HepG2 (cell line): Measurements from ENCODE around the gene INO80E. TPM values are rescaled to one million over a fixed set of nuclear protein-coding genes. Genes with fewer than 3 reads are reported as not detected.

Experiments used
- ASH2L ChIP-seq: fragments of 300-600, 200-600 bp; sonication (generic); IDR thresholded peaks from 2 replicates; pipeline ENCODE4 v1.7.0; 2017; ENCODE audit warnings: low read depth, mild to moderate bottlenecking, moderate library complexity, mixed read lengths, low read length; ENCODE audit not compliant: insufficient read length
- GATAD1 ChIP-seq: IDR thresholded peaks from 2 replicates; pipeline ENCODE4 v1.6.1; 2016; ENCODE audit warnings: missing genetic modification reagents, missing compliant biosample characterization
- HOXD1 ChIP-seq: sonication (generic); formaldehyde crosslinking; IDR thresholded peaks from 2 replicates; pipeline ENCODE4 v1.5.0; 2020; ENCODE audit warnings: missing genetic modification reagents
- JUND ChIP-seq: sonication (generic); formaldehyde crosslinking; IDR thresholded peaks from 2 replicates; pipeline ENCODE4 v1.8.0; 2022; ENCODE audit warnings: mild to moderate bottlenecking, missing genetic modification reagents
- KLF9 ChIP-seq: IDR thresholded peaks from 2 replicates; pipeline ENCODE4 v1.6.1; 2016; ENCODE audit warnings: low read depth
- LCORL ChIP-seq, 2 experiments: fragments of 450-650 bp in 1 of 2; sonication (generic) in 1 of 2; formaldehyde crosslinking in 1 of 2; IDR thresholded peaks; 2 replicates each; pipeline versions ENCODE4 v1.5.0 to v1.6.1; 2017 to 2020; ENCODE audit warnings: antibody characterized with exemption in 1 of 2, missing genetic modification reagents in 1 of 2
- PHF20 ChIP-seq: sonication (generic); formaldehyde crosslinking; IDR thresholded peaks from 2 replicates; pipeline ENCODE4 v1.5.0; 2020; ENCODE audit warnings: mild to moderate bottlenecking, missing genetic modification reagents
- PITX1 ChIP-seq: sonication (generic); formaldehyde crosslinking; IDR thresholded peaks from 2 replicates; pipeline ENCODE4 v1.5.1; 2020; ENCODE audit warnings: mild to moderate bottlenecking, missing genetic modification reagents
- RARG ChIP-seq: sonication (generic); formaldehyde crosslinking; IDR thresholded peaks from 2 replicates; pipeline ENCODE4 v1.4.0; 2020; ENCODE audit warnings: low read depth, mild to moderate bottlenecking, missing genetic modification reagents
- SPEN ChIP-seq: sonication (generic); formaldehyde crosslinking; IDR thresholded peaks from 2 replicates; pipeline ENCODE4 v1.5.1; 2020; ENCODE audit warnings: low read depth, mild to moderate bottlenecking, missing genetic modification reagents
- ZC3H13 ChIP-seq: sonication (generic); formaldehyde crosslinking; IDR thresholded peaks from 2 replicates; pipeline ENCODE4 v1.8.1; 2023; ENCODE audit warnings: mild to moderate bottlenecking, missing genetic modification reagents, moderate library complexity
- ZEB1 ChIP-seq: IDR thresholded peaks from 2 replicates; pipeline ENCODE4 v1.6.1; 2012; ENCODE audit warnings: mild to moderate bottlenecking, low read depth, inconsistent platforms; ENCODE audit not compliant: insufficient replicate concordance
- ZFP36L2 ChIP-seq: sonication (generic); formaldehyde crosslinking; IDR thresholded peaks from 2 replicates; pipeline ENCODE4 v1.4.0; 2020; ENCODE audit warnings: missing genetic modification reagents
- ZNF160 ChIP-seq: sonication (generic); formaldehyde crosslinking; IDR thresholded peaks from 2 replicates; pipeline ENCODE4 v1.8.0; 2022; ENCODE audit warnings: mild to moderate bottlenecking, inconsistent platforms, missing genetic modification reagents
- ZNF296 ChIP-seq: sonication (generic); formaldehyde crosslinking; conservative IDR thresholded peaks from 2 replicates; pipeline ENCODE4 v1.5.0; 2020; ENCODE audit warnings: mild to moderate bottlenecking, missing genetic modification reagents
- ZNF326 ChIP-seq: sonication (generic); formaldehyde crosslinking; IDR thresholded peaks from 2 replicates; pipeline ENCODE4 v1.4.0; 2020; ENCODE audit warnings: missing genetic modification reagents, borderline replicate concordance
- ZNF34 ChIP-seq: sonication (generic); formaldehyde crosslinking; IDR thresholded peaks from 2 replicates; pipeline ENCODE4 v1.4.0; 2020; ENCODE audit warnings: mild to moderate bottlenecking, missing genetic modification reagents, borderline replicate concordance
- ZSCAN9 ChIP-seq: IDR thresholded peaks from 2 replicates; pipeline ENCODE4 v1.6.1; 2016; ENCODE audit warnings: borderline replicate concordance
- polyA plus RNA-seq, 8 experiments: library from polyadenylated mRNA; depleted of rRNA in 3 of 8; stranded (reverse) in 7 of 8; unstranded in 1 of 8; fragments of >200 nt; fragmentation: Illumina TruSeq in 4 of 8; extraction: Trizol in 4 of 8; gene quantifications; 2 replicates each; pipeline versions ENCODE4 v1.2.1 to v1.2.3, GENCODE V29; 2011 to 2016; ENCODE audit warnings: low read depth in 4 of 8, missing spikeins in 1 of 8, mixed read lengths in 1 of 8; ENCODE audit not compliant: insufficient read depth in 1 of 8
- total RNA-seq, 5 experiments: library from RNA; depleted of rRNA; stranded (reverse); fragments of >200 nt; fragmentation: Illumina TruSeq; extraction: Trizol; gene quantifications; 2 replicates each; pipeline ENCODE4 v1.2.3, GENCODE V29; 2016; ENCODE audit warnings: low read depth in 1 of 5
- TF ChIP-seq, protein P1 (sequence below): IDR thresholded peaks from 2 replicates; pipeline ENCODE4 v1.6.1; 2012; ENCODE audit warnings: low read length, improper control_type of control experiment
- TF ChIP-seq, protein P2 (sequence below): sonication (generic); formaldehyde crosslinking; IDR thresholded peaks from 2 replicates; pipeline ENCODE4 v1.4.0; 2020; ENCODE audit warnings: missing genetic modification reagents, borderline replicate concordance

The INO80E gene
- total and polyA plus RNA-seq, 2 of the 13 experiments (the other 11 are each of a cell fraction or from before 2014, with no cell fraction given): 25.8 to 45.6 TPM

DNA sequence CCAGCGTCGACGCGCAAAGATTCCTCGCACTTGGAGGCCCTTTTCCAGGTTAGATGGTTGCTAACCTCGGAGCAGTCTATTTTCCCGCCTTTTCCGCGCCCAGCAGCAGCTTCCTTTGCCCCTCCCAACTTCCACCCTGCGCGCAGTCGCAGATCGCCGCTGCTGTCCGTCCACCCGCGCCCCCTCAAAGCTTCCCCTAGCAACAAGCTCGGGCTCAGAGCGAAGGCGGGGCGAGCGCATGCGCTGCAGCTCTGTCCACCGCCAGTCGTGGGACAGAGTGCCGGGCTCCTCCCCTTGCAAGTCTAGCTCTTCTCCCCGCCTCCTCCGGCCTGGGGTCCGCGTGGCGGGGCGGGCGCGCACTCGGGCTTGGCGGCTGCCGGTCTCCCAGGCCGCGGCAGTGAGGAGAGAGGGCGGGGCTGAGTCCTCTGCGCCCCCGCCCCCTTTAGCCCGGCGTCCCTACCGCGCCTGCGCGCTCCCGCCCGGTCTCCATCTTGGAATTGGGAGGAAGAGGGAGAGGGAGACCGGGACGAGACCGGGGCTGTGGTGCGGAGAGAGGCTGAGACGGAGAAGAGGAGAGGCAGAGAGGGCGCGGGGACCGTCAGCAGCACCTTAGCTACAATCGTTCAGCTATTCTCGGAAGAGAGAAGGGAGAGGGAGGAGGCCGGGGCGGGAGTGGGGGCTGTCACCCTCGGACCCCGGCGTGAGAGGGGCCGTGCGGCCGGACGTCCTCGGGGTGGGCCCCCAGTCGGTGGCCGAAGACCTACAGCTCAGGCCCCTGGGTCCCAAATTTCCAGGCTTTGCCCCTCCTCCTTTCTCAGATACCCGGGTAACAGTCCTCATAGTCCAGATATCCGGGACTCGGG is 22.4 kb upstream of the INO80E start, which contains the start of gene TAOK2 (continued):
- TF ChIP-seq ZSCAN9 (CRISPR knock-in tag) (peak; percentile 90; the same call in 1 of the 2 replicates), PITX1 (CRISPR knock-in tag) (peak; percentile 53; the same call in 1 of the 2 replicates), GATAD1 (peak; percentile 81), ZEB1 (no peak), LCORL (IDR thresholded peaks at IDR 0.05) (no peak), LCORL (CRISPR knock-in tag; IDR thresholded peaks at IDR 0.05) (peak; percentile 95), ZNF296 (CRISPR knock-in tag) (peak; percentile 31; the same call in 1 of the 2 replicates), JUND (no peak), KLF9 (CRISPR knock-in tag) (peak; percentile 77; the same call in 1 of the 2 replicates), SPEN (CRISPR knock-in tag) (peak; percentile 96), ZFP36L2 (CRISPR knock-in tag) (no peak; the same call in 1 of the 2 replicates), PHF20 (peak; percentile 56), ZNF160 (CRISPR knock-in tag) (peak; percentile 88; the same call in 1 of the 2 replicates), ASH2L (peak; percentile 64), ZNF34 (CRISPR knock-in tag) (no peak), HOXD1 (CRISPR knock-in tag) (peak; percentile 74; the same call in 1 of the 2 replicates), ZNF326 (CRISPR knock-in tag) (0 out of 2 replicates have a peak, but pooled peaks have one; percentile 73), ZC3H13 (CRISPR knock-in tag) (peak; percentile 93), RARG (CRISPR knock-in tag) (peak; percentile 53; the same call in 1 of the 2 replicates)
- TF ChIP-seq, protein P1, sequence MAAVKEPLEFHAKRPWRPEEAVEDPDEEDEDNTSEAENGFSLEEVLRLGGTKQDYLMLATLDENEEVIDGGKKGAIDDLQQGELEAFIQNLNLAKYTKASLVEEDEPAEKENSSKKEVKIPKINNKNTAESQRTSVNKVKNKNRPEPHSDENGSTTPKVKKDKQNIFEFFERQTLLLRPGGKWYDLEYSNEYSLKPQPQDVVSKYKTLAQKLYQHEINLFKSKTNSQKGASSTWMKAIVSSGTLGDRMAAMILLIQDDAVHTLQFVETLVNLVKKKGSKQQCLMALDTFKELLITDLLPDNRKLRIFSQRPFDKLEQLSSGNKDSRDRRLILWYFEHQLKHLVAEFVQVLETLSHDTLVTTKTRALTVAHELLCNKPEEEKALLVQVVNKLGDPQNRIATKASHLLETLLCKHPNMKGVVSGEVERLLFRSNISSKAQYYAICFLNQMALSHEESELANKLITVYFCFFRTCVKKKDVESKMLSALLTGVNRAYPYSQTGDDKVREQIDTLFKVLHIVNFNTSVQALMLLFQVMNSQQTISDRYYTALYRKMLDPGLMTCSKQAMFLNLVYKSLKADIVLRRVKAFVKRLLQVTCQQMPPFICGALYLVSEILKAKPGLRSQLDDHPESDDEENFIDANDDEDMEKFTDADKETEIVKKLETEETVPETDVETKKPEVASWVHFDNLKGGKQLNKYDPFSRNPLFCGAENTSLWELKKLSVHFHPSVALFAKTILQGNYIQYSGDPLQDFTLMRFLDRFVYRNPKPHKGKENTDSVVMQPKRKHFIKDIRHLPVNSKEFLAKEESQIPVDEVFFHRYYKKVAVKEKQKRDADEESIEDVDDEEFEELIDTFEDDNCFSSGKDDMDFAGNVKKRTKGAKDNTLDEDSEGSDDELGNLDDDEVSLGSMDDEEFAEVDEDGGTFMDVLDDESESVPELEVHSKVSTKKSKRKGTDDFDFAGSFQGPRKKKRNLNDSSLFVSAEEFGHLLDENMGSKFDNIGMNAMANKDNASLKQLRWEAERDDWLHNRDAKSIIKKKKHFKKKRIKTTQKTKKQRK: no peak
- TF ChIP-seq, protein P2, sequence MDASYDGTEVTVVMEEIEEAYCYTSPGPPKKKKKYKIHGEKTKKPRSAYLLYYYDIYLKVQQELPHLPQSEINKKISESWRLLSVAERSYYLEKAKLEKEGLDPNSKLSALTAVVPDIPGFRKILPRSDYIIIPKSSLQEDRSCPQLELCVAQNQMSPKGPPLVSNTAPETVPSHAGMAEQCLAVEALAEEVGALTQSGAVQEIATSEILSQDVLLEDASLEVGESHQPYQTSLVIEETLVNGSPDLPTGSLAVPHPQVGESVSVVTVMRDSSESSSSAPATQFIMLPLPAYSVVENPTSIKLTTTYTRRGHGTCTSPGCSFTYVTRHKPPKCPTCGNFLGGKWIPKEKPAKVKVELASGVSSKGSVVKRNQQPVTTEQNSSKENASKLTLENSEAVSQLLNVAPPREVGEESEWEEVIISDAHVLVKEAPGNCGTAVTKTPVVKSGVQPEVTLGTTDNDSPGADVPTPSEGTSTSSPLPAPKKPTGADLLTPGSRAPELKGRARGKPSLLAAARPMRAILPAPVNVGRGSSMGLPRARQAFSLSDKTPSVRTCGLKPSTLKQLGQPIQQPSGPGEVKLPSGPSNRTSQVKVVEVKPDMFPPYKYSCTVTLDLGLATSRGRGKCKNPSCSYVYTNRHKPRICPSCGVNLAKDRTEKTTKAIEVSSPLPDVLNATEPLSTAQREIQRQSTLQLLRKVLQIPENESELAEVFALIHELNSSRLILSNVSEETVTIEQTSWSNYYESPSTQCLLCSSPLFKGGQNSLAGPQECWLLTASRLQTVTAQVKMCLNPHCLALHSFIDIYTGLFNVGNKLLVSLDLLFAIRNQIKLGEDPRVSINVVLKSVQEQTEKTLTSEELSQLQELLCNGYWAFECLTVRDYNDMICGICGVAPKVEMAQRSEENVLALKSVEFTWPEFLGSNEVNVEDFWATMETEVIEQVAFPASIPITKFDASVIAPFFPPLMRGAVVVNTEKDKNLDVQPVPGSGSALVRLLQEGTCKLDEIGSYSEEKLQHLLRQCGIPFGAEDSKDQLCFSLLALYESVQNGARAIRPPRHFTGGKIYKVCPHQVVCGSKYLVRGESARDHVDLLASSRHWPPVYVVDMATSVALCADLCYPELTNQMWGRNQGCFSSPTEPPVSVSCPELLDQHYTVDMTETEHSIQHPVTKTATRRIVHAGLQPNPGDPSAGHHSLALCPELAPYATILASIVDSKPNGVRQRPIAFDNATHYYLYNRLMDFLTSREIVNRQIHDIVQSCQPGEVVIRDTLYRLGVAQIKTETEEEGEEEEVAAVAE (CRISPR knock-in tag): no peak
